K562 (cell line): Measurements from ENCODE around the gene ST8SIA1. TPM values are rescaled to one million over a fixed set of nuclear protein-coding genes. Genes with fewer than 3 reads are reported as not detected.

Experiments used
- ATAC-seq: fragments of 200-7000 bp; cut with Tn5 transposase; 3 replicates; pipeline ENCODE4 v1.9.1; 2020; ENCODE audit warnings: moderate library complexity
- BruUV-seq: library from RNA; stranded (reverse); fragments of 400-500 nt; replicated peaks from 2 replicates; lab custom pipeline; 2021; lab: Mats Ljungman, UMichigan
- CTCF ChIA-PET: fragments of 300-600 bp; formaldehyde crosslinking; extraction: SDS; loops from one replicate; lab custom pipeline; 2021; ENCODE audit warnings: low intra/inter-chr PET ratio; lab: Yijun Ruan, JAX
- POLR2A ChIA-PET: fragments of 300-600, 350-650 bp; sonication (Branson Sonifier 250); formaldehyde crosslinking; extraction: SDS; loops from one replicate; lab custom pipeline; 2021; ENCODE audit warnings: antibody characterized with exemption, inconsistent platforms; lab: Yijun Ruan, JAX
- DNase-seq, 4 experiments: peaks; one replicate each; pipeline versions ENCODE4 v3.0.0 to v3.0.0-alpha.2; 2011 to 2018; ENCODE audit warnings: low spot score in 3 of 4, mixed read lengths in 3 of 4; ENCODE audit errors: extremely low read depth in 1 of 4
- FAIRE-seq: peaks from 2 replicates; lab custom pipeline; 2011; peaks lifted over from hg19 to GRCh38; lab: Jason Lieb, UNC
- H2AFZ ChIP-seq: 2 replicates; pipeline ENCODE4 v1.6.0; 2011; ENCODE audit warnings: low read depth, low read length, control low read depth, inconsistent platforms
- H3K27ac ChIP-seq: fragments of 200-600 bp; 3 replicates; pipeline ENCODE4 v1.8.0; 2011; ENCODE audit warnings: low read depth, mild to moderate bottlenecking, control low read depth, inconsistent platforms, low read length, moderate library complexity, mixed read lengths; ENCODE audit errors: extremely low read depth
- H3K27me3 ChIP-seq, 2 experiments: fragments of 300-600 bp in 1 of 2; 2 replicates in 1 of 2; 3 replicates in 1 of 2; pipeline versions ENCODE4 v1.6.0 to v1.8.0; 2011; ENCODE audit warnings: inconsistent platforms in 2 of 2, low read length in 2 of 2, mild to moderate bottlenecking in 1 of 2, mixed read lengths in 1 of 2, moderate library complexity in 1 of 2; ENCODE audit not compliant: control insufficient read depth in 2 of 2, insufficient read depth in 2 of 2
- H3K36me3 ChIP-seq: fragments of 300-600 bp; 3 replicates; pipeline ENCODE4 v1.8.0; 2011; ENCODE audit warnings: mild to moderate bottlenecking, low read length, inconsistent platforms; ENCODE audit not compliant: control insufficient read depth, insufficient read depth
- H3K4me1 ChIP-seq, 2 experiments: fragments of 200-600 bp in 1 of 2; replicated peaks in 1 of 2; 2 replicates in 1 of 2; 3 replicates in 1 of 2; pipeline versions ENCODE4 v1.5.1 to v1.8.0; 2011; ENCODE audit warnings: inconsistent platforms in 2 of 2, low read length in 2 of 2, mild to moderate bottlenecking in 1 of 2, mixed read lengths in 1 of 2, moderate library complexity in 1 of 2; ENCODE audit not compliant: control insufficient read depth in 2 of 2, insufficient read depth in 2 of 2
- H3K4me2 ChIP-seq: 2 replicates; pipeline ENCODE4 v1.6.1; 2011; ENCODE audit warnings: low read length, control low read depth, inconsistent platforms, mixed read lengths; ENCODE audit not compliant: insufficient read depth
- H3K4me3 ChIP-seq: fragments of 200-600 bp; sonication (generic), shearing (Covaris generic); 2 replicates; pipeline ENCODE4 v1.5.1; 2016; ENCODE audit warnings: control low read depth, inconsistent platforms
- H3K79me2 ChIP-seq: fragments of 200-600 bp; 3 replicates; pipeline ENCODE4 v1.8.0; 2011; ENCODE audit warnings: low read length, inconsistent platforms; ENCODE audit not compliant: control insufficient read depth, insufficient read depth
- H3K9ac ChIP-seq, 2 experiments: 2 replicates each; pipeline versions ENCODE4 v1.6.0 to v1.6.1; 2011; ENCODE audit warnings: low read depth in 2 of 2, low read length in 2 of 2, control low read depth in 1 of 2, inconsistent platforms in 1 of 2, mild to moderate bottlenecking in 1 of 2, mixed read lengths in 1 of 2; ENCODE audit not compliant: insufficient read depth in 1 of 2
- H3K9me1 ChIP-seq: one replicate; pipeline ENCODE4 v1.6.0; 2011; ENCODE audit warnings: inconsistent platforms, mild to moderate bottlenecking, low read length, moderate library complexity; ENCODE audit not compliant: control insufficient read depth, insufficient read depth
- H3K9me3 ChIP-seq: replicated peaks from 2 replicates; pipeline ENCODE4 v1.5.1; 2011; ENCODE audit warnings: low read depth, low read length, inconsistent platforms; ENCODE audit not compliant: control insufficient read depth, insufficient read depth
- H4K20me1 ChIP-seq: replicated peaks from 2 replicates; pipeline ENCODE4 v1.6.1; 2011; ENCODE audit warnings: low read length, inconsistent platforms, mixed read lengths; ENCODE audit not compliant: control insufficient read depth, insufficient read depth
- CAMTA2 ChIP-seq: fragments of 250-450 bp; sonication (Bioruptor Pico); conservative IDR thresholded peaks from 2 replicates; pipeline ENCODE4 v1.5.1; 2022
- HDAC3 ChIP-seq: fragments of 450-650 bp; IDR thresholded peaks from 2 replicates; pipeline ENCODE4 v1.6.1; 2018; ENCODE audit warnings: borderline replicate concordance, mild to moderate bottlenecking, moderate library complexity; ENCODE audit not compliant: partially characterized antibody
- NBN ChIP-seq: fragments of 450-650 bp; IDR thresholded peaks from 2 replicates; pipeline ENCODE4 v1.6.1; 2016; ENCODE audit warnings: low read depth, mild to moderate bottlenecking
- SRSF3 ChIP-seq: fragments of 200-400 bp; formaldehyde crosslinking; IDR thresholded peaks from 2 replicates; pipeline ENCODE4 v1.6.1; 2016; ENCODE audit warnings: mild to moderate bottlenecking, low read length, moderate library complexity; ENCODE audit not compliant: insufficient read depth
- ZBTB8A ChIP-seq: fragments of 450-650 bp; IDR thresholded peaks from 2 replicates; pipeline ENCODE4 v1.6.1; 2018; ENCODE audit warnings: mild to moderate bottlenecking, moderate library complexity; ENCODE audit not compliant: partially characterized antibody
- WGBS: fragments of 100-300 bp; shearing (Covaris generic); methylation state at CpG from one replicate; pipeline ENCODE4 v1.1.6; 2016; ENCODE audit warnings: low coverage, mixed read lengths; ENCODE audit not compliant: insufficient coverage; ENCODE audit errors: missing lambda C conversion rate; 5-methylcytosine and 5-hydroxymethylcytosine counted together
- in situ Hi-C: fragments of 300-500 bp; cut with MboI; formaldehyde crosslinking; loops from 4 replicates; pipeline ENCODE4 v1.15.0; 2018; ENCODE audit warnings: inconsistent platforms, mixed read lengths
- intact Hi-C: fragments of 100-400 bp; cut with micrococcal nuclease; formaldehyde crosslinking; loops from 2 replicates; pipeline ENCODE4 v1.14.2; 2022
- polyA plus RNA-seq, 8 experiments: library from polyadenylated mRNA; depleted of rRNA in 4 of 8; stranded (reverse) in 5 of 8; unstranded in 3 of 8; fragments of >200 nt; fragmentation: Nextera tagmentation in 2 of 8; fragmentation: Illumina TruSeq in 1 of 8; extraction: Ambion mirVana in 2 of 8; extraction: Trizol in 1 of 8; gene quantifications; 2 replicates each; pipeline versions ENCODE4 v1.2.1 to v1.2.3, GENCODE V29; 2011 to 2014; ENCODE audit warnings: inconsistent platforms in 1 of 8, missing spikeins in 1 of 8
- total RNA-seq, 7 experiments: library from RNA; depleted of rRNA in 6 of 7; stranded (reverse); fragments of >200 nt in 6 of 7; fragmentation: Illumina TruSeq in 2 of 7; extraction: Trizol in 2 of 7; gene quantifications; 2 replicates each; pipeline versions ENCODE4 v1.2.1 to v1.2.3, GENCODE V29; 2011 to 2021; ENCODE audit warnings: low replicate concordance in 1 of 7
- TF ChIP-seq, protein P1 (sequence below): sonication (generic); formaldehyde crosslinking; IDR thresholded peaks from 2 replicates; pipeline ENCODE4 v1.8.0; 2022; ENCODE audit warnings: mild to moderate bottlenecking, missing genetic modification reagents
- TF ChIP-seq, protein P2 (sequence below), 3 experiments: fragments of 200-800 bp in 1 of 3; sonication (Bioruptor generic) in 1 of 3; sonication (generic) in 1 of 3; formaldehyde crosslinking in 1 of 3; IDR thresholded peaks; 2 replicates each; pipeline versions ENCODE4 v1.6.1 to v1.8.0; 2016 to 2022; ENCODE audit warnings: mild to moderate bottlenecking in 2 of 3, missing compliant biosample characterization in 2 of 3, missing genetic modification characterization in 2 of 3, missing genetic modification reagents in 1 of 3
- TF ChIP-seq, protein P3 (sequence below): fragments of 450-650 bp; formaldehyde crosslinking; conservative IDR thresholded peaks from 2 replicates; pipeline ENCODE4 v1.4.0; 2022; ENCODE audit warnings: mild to moderate bottlenecking, missing genetic modification characterization
- TF ChIP-seq, protein P4 (sequence below): sonication (generic); formaldehyde crosslinking; IDR thresholded peaks from 2 replicates; pipeline ENCODE4 v1.8.0; 2022; ENCODE audit warnings: mild to moderate bottlenecking, missing genetic modification reagents, borderline replicate concordance

ST8SIA1 gene
- total and polyA plus RNA-seq, 9 of the 15 experiments (the other 6 are each of a cell fraction or from before 2014, with no cell fraction given) = 0.86 to 26.3 (median 4.3) TPM

DNA sequence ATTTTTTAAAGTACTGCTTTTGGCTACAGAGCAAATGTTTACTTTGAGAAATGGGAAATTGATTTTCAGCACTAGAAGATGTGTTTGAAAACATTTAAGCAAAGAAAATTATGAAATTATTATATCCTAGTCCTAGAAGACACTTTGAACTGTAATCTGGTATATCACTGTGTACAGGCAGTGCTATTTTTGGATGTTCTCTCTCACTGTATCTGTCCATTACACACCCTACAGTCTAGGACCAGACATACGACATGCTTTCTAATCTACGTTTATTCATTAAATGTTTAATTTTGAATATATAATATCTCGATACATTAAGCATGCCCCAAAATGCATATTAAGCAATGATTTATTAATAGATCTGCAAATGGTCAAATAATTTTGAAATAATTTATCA lies 82.5 kb downstream of the ST8SIA1 start (continued):
- TF ChIP-seq, protein P1, sequence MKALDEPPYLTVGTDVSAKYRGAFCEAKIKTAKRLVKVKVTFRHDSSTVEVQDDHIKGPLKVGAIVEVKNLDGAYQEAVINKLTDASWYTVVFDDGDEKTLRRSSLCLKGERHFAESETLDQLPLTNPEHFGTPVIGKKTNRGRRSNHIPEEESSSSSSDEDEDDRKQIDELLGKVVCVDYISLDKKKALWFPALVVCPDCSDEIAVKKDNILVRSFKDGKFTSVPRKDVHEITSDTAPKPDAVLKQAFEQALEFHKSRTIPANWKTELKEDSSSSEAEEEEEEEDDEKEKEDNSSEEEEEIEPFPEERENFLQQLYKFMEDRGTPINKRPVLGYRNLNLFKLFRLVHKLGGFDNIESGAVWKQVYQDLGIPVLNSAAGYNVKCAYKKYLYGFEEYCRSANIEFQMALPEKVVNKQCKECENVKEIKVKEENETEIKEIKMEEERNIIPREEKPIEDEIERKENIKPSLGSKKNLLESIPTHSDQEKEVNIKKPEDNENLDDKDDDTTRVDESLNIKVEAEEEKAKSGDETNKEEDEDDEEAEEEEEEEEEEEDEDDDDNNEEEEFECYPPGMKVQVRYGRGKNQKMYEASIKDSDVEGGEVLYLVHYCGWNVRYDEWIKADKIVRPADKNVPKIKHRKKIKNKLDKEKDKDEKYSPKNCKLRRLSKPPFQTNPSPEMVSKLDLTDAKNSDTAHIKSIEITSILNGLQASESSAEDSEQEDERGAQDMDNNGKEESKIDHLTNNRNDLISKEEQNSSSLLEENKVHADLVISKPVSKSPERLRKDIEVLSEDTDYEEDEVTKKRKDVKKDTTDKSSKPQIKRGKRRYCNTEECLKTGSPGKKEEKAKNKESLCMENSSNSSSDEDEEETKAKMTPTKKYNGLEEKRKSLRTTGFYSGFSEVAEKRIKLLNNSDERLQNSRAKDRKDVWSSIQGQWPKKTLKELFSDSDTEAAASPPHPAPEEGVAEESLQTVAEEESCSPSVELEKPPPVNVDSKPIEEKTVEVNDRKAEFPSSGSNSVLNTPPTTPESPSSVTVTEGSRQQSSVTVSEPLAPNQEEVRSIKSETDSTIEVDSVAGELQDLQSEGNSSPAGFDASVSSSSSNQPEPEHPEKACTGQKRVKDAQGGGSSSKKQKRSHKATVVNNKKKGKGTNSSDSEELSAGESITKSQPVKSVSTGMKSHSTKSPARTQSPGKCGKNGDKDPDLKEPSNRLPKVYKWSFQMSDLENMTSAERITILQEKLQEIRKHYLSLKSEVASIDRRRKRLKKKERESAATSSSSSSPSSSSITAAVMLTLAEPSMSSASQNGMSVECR (CRISPR knock-in tag) = no peak
- TF ChIP-seq, protein P2, sequence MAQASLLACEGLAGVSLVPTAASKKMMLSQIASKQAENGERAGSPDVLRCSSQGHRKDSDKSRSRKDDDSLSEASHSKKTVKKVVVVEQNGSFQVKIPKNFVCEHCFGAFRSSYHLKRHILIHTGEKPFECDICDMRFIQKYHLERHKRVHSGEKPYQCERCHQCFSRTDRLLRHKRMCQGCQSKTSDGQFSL (CRISPR knock-in tag; IDR thresholded peaks at IDR 0.05) = no peak
- TF ChIP-seq, protein P2 (tag; IDR thresholded peaks at IDR 0.05) = no peak
- TF ChIP-seq HDAC3 (no peak), CAMTA2 (CRISPR knock-in tag) (no peak)

DNA sequence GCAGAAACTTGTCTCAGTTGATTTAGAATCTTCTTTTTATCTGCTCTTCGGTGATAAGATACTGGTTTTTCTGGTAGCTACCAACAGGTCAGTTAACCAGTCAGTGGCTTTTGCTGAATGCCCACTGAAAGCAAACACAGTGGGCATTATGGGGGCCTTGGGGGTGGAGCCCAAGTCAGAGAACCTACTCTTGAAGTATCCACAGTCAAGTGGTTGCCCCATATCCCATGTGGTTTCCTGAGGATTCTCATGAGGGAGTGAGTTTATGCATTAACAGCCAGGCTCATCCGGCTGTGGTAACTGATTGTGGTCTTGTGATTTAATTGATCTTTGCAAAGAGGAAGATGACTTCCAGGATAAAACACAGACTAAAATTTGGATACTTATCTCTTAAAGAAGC lies 83.7 kb downstream of the ST8SIA1 start:
- no TSS peak for BruUV-seq
- intact Hi-C loops = no loop called here
- H3K4me2 ChIP-seq = no peak overlapping the region
- TF ChIP-seq, protein P3, sequence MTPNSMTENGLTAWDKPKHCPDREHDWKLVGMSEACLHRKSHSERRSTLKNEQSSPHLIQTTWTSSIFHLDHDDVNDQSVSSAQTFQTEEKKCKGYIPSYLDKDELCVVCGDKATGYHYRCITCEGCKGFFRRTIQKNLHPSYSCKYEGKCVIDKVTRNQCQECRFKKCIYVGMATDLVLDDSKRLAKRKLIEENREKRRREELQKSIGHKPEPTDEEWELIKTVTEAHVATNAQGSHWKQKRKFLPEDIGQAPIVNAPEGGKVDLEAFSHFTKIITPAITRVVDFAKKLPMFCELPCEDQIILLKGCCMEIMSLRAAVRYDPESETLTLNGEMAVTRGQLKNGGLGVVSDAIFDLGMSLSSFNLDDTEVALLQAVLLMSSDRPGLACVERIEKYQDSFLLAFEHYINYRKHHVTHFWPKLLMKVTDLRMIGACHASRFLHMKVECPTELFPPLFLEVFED = no peak
- TF ChIP-seq ZBTB8A (no peak), SRSF3 (no peak), NBN (no peak)
- TF ChIP-seq, protein P4, sequence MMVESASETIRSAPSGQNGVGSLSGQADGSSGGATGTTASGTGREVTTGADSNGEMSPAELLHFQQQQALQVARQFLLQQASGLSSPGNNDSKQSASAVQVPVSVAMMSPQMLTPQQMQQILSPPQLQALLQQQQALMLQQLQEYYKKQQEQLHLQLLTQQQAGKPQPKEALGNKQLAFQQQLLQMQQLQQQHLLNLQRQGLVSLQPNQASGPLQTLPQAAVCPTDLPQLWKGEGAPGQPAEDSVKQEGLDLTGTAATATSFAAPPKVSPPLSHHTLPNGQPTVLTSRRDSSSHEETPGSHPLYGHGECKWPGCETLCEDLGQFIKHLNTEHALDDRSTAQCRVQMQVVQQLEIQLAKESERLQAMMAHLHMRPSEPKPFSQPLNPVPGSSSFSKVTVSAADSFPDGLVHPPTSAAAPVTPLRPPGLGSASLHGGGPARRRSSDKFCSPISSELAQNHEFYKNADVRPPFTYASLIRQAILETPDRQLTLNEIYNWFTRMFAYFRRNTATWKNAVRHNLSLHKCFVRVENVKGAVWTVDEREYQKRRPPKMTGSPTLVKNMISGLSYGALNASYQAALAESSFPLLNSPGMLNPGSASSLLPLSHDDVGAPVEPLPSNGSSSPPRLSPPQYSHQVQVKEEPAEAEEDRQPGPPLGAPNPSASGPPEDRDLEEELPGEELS = no peak

More for the DNA sequence above, 83.7 kb downstream of the ST8SIA1 start:
- ChIA-PET POLR2A (no interaction called here), CTCF (no interaction called here)
- DNase-seq (no peak), FAIRE-seq (no peak), ATAC-seq (no peak)
- Histone ChIP-seq H3K9me1 (no peaks in the 10 kb centered on the region), H3K4me3 (no peak overlapping the region), H3K79me2 (no peaks in the 10 kb centered on the region), H3K27me3 (no peaks in the 10 kb centered on the region; a peak in 1 of 5 replicates), H2AFZ (no peak overlapping the region), H3K36me3 (no peaks in the 10 kb centered on the region), H3K9me3 (no peaks in the 10 kb centered on the region), H3K27ac (no peak overlapping the region), H3K4me1 (no peaks in the 10 kb centered on the region), H3K9ac (no peak overlapping the region), H4K20me1 (no peaks in the 10 kb centered on the region)
- in situ Hi-C loops = no loop called here
- WGBS = 6% methylated on average over 2 of the region's 2 CpGs
